HEK293T (cell line): ENCODE measurements around the gene ADAMTS10.

Experiments used
- CTBP1 ChIP-seq: fragments of 450-650 bp; IDR thresholded peaks from 2 replicates; pipeline ENCODE4 v1.6.1; 2016; ENCODE audit warnings: borderline replicate concordance
- ELF4 ChIP-seq: fragments of 450-650 bp; IDR thresholded peaks from 2 replicates; pipeline ENCODE4 v1.6.1; 2017; ENCODE audit warnings: antibody characterized with exemption
- FOXM1 ChIP-seq: fragments of 450-650 bp; IDR thresholded peaks from 2 replicates; pipeline ENCODE4 v1.6.1; 2017; ENCODE audit warnings: mild to moderate bottlenecking, borderline replicate concordance
- TARDBP ChIP-seq: fragments of 450-650 bp; IDR thresholded peaks from 2 replicates; pipeline ENCODE4 v1.6.1; 2016

DNA sequence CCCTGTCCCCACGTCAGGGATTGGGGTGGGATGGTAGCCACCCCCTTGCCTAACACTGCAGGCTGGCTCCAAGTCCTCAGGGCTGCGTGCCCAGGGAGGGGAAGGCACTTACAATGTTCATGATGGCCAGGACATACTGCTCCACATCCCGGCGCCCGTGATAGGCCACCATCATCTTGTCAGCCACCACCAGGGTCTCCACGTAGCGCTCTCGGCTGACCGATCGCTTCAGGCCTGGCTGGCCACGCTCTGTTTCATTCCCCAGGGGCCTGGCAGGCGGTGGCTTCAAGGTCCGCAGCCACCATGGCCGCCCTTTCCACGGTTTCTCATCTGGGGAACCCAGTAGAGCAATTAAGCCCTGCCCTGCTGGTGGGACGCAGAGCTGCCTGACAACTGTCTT lies 9.7 kb downstream of the ADAMTS10 start:
- no peak for TF ChIP-seq ELF4
- no peak for TF ChIP-seq FOXM1
- no peak for TF ChIP-seq CTBP1
- no peak for TF ChIP-seq TARDBP
